HG03196 (cell line): ENCODE measurements around the gene CRIP1.

Experiments
- ATAC-seq: cut with Tn5 transposase; IDR thresholded peaks from one replicate; pipeline ENCODE4 v1.9.1; 2021; ENCODE audit not compliant: unreplicated experiment

CRIP1 gene

DNA sequence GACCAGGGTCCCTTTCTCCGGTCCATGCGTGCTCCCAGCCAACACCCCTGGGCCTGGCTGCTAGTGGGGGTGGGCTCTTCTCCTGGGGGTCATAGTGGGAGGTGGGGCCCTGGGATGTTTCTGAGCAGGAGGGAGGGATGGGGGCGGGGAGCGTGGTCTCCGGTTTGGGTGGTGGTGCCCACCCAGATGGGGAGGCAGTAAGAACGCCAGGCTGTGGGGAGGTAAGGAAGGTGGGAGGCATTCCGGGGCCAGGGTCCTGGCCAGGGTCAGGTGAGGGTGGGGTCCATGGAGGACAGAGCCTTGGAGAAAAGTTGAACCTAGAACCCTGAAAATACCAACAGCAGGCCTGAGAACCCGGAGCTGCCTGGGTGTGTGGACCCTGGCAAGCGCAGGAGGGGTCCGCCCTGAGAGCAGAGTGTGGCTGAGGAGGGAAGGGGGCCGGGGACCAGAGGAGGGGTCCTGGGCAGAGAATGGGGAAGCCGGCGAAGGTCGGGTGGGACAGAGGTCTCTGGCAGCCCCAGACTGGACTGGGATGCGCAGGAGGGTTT, 6.4 kb upstream of the CRIP1 start:
- ATAC-seq = no peak

DNA sequence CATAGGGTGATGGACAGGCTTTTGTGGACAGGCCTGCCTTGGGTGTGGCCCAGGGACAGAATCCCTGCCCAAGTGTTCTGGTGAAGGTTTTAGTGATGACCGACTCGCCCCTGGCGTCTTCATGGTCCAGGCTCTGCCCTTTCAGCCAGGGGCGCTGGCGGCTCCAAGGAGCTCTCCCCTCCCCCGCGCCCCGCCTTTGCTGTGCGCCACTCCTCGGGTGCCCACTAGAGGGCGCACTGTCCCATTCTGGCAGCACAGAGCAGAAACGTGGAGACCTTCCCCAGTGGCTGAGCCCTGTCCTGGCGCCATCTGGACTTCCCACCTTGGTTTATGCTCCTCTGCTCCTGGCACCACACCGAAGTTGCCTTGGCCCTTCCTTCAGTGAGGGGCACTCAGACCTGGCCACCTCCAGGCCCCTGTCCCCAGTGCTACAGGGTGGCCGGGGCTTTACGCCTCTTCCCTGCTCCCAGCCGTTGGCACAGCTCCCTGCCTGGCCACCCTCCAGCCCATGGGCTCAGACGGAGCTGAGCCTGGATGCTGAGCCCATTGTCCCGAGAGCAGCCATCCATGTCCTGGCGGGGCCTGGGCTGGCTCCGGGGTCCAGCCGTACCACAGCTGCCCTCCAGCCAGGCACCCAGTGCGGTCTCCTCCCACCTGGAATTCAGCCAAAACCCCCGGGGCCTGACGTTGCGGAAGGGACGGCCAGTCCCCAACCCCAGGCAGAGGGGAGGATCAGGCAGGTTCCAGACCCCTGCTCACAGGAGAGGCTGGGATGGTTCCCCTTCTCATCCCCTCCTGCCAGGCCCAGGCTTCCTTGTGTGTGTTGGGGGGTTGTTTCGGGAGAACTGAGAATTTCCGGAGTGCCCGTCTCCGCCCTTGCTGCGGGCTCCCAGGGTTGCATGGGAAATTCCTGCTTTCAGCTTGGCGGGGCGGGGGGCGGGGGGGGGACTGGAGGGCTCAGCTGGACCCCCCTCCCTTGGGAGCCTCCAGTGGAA, 5.6 kb upstream of the CRIP1 start:
- ATAC-seq = peak; percentile 44

- peak; percentile 49 for ATAC-seq
Observed at GRCh38 chr14:105481886-105482457, 4.7 kb upstream of the CRIP1 start.

DNA sequence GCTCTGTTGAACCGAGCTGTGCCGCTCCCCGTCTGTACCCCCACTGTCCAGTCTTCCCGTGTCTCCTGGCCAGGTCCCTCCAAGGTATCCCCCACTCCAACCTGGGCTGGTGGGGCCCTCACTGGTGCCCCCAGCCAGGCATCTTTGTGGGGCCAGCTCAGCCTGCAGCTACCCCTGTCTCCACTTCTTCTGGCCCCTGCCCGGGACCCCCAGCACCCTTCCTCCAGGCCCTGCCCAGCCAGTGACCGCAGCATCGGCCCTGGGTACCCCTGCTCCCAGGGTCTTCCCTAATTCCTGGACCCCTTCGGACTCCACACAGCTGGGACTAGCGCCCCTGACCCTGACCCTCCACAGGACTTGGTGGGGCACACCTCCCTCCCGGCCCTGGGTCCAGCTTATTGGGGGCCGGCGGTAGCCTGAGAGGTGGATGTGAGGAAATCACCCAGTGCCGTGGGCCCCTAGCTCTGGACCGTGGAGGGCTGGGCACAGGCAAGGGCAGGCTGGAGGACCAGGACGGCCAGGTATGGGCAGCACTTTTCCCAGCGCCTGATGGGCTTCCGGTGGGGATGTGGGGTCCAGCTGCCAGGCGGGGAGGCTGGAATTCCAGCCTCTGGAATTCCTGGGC, 4.1 kb upstream of the CRIP1 start:
- ATAC-seq = no peak

DNA sequence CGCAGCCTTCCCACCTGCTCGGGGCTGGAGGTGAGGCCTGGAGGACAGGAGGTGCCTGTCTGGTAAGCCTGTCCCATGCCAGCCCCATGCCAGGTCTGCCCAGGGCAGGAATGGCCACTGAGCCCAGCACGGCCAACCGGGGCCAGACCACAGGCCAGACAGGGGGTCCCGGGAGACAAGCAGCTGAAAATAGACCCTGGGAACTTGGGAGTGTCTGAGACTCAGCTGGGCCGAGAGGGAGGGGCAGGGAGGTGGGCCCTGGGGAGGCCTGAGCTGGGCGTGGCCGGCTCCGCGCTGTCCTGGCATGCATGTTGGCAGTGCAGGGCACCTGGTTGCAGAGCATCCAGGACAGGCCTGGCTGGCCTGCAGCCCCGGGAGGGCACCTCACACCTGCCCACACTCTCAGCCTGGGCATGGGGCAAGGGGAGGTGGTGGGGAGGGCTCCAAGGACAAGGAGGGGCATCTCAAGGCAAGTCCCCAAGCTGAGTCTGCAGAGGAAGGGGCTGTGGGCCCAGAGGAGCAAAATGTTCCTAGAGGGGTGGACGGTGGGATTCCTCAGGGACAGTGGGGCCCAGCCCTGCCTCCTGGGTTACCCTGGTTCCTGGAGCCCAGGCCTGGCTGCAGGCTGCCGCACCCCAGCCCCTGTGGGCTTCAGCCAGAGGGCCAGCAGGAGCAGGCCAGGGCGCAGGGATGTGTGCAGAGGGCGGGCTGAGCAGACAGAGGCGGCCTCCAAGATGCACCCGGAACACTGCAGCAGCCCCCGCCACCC, 3.2 kb upstream of the CRIP1 start:
- no peak for ATAC-seq

GRCh38 chr14:105484069-105484996, 2.4 kb upstream of the CRIP1 start:
- no peak for ATAC-seq

DNA sequence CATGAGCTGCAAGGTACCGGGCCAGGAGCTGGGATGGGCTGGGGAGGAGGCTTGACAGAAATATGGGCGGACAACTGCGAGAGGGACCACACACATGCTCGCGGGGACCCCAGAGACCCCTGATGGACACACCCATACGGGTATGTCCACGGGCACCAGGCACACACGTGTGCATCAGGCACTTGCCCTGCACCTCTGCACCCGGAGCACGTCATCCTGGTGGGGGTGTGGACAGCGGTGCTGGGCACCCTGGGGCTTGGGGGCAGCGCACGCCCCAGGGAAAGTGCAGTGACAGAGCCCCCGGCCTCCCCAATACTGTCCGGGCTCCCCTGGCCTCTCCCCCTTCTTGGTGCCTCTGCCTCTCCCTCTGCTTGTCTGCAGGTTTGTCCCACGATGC, 1.7 kb upstream of the CRIP1 start:
- ATAC-seq = no peak

DNA sequence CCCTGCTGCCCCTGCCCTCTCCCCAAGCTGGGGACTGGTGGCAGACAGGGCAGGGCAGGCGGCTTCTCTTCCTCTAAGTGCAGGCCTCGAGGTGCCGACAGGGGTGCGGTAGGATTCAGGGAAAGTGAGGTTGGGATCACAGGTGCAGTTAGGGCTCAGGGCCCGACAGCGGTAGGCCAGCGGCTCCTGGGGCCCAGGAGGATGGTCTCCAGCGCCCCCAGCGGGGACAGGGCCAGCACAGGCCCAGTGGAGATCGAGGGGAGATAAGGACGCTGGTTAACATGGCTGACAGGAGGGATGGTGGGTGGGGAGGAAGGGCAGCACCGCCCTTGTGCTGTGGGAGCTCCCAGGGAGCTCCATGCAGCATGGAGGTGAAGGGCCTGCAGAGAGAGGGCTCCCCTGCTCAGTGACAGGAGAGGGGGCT, 935 bp upstream of the CRIP1 start:
- ATAC-seq = no peak

- ATAC-seq = no peak
Observed at GRCh38 chr14:105486974-105487448, 325 bp downstream of the CRIP1 start.

GRCh38 chr14:105487449-105487985, 831 bp downstream of the CRIP1 start:
- no peak for ATAC-seq

- ATAC-seq = no peak
Observed at GRCh38 chr14:105487986-105488777, 1.5 kb downstream of the CRIP1 start.

- ATAC-seq = no peak
Observed at GRCh38 chr14:105488781-105489541, 2.3 kb downstream of the CRIP1 start.

DNA sequence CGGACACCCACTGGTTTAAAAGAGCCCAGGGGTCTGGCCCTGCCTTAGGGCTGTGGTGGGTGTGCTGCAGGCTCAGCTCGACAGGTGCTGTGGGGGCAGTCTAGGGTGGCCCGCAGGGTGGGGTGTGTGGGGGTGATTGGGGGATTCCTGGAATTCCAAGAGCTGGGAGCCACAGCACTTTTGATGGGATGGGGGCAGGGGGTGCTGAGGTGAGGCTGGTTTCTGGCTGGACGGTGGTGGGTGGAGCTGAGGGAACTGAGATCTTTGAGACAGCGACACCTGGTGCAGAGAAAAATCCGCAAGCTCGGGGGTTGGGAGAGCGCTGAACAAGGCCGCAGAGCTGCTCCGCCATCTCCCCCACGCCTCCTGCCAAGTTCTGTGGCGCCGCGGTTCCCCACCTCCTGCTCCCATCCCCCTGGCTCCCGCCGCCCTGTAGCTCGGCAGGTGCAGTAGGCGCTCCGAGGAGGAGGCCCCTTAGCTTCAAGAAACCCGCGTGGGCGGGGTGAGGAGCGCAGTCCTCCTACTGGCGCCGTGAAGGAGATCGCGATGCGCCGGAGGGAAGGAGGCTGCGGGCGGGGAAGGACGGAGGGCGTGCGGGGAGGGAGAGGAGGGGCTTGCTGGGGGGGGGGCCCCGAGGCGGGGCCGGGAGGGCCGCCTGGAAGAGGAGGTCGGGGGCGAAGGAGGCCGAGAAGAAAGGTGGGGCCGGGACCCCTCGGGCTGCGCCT, 3.0 kb downstream of the CRIP1 start:
- ATAC-seq = no peak

- peak; percentile 1 for ATAC-seq
Observed at GRCh38 chr14:105490267-105490571, 3.5 kb downstream of the CRIP1 start.

DNA sequence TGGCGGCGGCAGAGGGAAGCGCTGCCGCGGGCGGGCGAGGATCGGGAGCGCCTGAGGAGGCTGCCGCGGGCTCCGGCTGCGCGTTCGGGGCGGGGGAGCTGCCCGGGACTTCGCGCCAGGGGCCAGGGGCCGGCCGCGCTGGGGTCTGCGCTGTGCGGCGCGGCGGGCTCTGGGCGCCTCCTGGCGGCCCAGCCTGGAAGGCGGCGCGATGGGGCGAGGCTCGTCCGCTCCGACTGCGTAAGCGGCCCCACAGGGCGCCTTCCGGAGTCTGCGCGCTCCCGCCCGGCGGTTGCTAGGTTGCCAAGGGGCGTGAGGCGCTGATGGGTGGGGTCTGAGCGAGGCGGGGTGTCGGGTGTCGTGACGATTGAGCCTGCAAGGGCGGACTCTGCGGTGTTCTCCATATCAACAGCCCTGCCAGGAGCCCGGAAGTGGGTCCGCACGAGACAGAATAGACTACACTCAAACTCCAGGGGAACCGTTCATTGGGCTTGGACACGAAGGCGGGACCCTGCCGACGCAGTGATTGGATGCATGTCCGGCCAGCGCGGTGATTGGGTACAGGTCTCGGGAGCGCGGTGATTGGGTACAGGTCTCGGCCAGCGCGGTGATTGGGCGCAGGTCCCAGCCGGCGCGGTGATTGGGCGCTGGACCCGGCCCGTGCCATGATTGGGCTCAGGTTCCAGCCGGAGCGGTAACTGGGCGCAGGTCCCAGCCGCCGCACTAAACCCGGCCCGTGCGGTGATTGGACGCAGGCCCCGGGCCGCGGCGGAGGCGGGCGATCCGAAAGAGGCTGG, 4.1 kb downstream of the CRIP1 start, which contains the start of gene TEDC1:
TSS of gene TEDC1 (plus strand) at position 675 of the 794 bp plus-strand sequence. CDS start 130 bp downstream, outside the sequence.
- peak; percentile 66 for ATAC-seq

GRCh38 chr14:105491366-105491973, 4.8 kb downstream of the CRIP1 start:
- ATAC-seq = no peak
